ENCODE data around the gene ZBTB4. TPM values are rescaled to one million over a fixed set of nuclear protein-coding genes. Genes with fewer than 3 reads are reported as not detected.

ZBTB4 gene
- total RNA-seq, 1 experiment from 2014 or later = 14.4 TPM

GRCh38 chr17:7426896-7427489 lies 52.4 kb downstream of the ZBTB4 start:
- no peak overlapping the region for H2BK15ac ChIP-seq (ENCODE audit: low read depth, low read length)
- no peak overlapping the region for H2BK5ac ChIP-seq (ENCODE audit: insufficient read length, low read length)
- no peaks in the 10 kb centered on the region for H4K20me1 ChIP-seq (ENCODE audit: control insufficient read depth, insufficient read depth, insufficient read length)
- no peak overlapping the region for H3K27ac ChIP-seq (ENCODE audit: insufficient read length, low read depth, low read length)
- no peak overlapping the region; the same call in 1 of the 2 replicates for H3K14ac ChIP-seq (ENCODE audit: insufficient read depth, low read length)
- H3K4ac ChIP-seq (ENCODE audit: low read depth, low read length) = no peak overlapping the region
- no peak overlapping the region for H3K18ac ChIP-seq (ENCODE audit: insufficient read length, low read depth, low read length)
- no peak overlapping the region for H2BK12ac ChIP-seq (ENCODE audit: insufficient read length, low read depth, low read length)
- no peak overlapping the region for H4K5ac ChIP-seq (ENCODE audit: insufficient read length, low read depth, low read length)
- no peak overlapping the region for H2AFZ ChIP-seq (ENCODE audit: low read length)
- H4K8ac ChIP-seq (replicated peaks; ENCODE audit: insufficient read length, low read depth, low read length) = no peak overlapping the region
- no peaks in the 10 kb centered on the region for H3K79me1 ChIP-seq (ENCODE audit: insufficient read depth, low read depth, low read length, poor library complexity, severe bottlenecking)
- H3K9me3 ChIP-seq (ENCODE audit: control insufficient read depth, low read depth, low read length) = no peaks in the 10 kb centered on the region
- H3K23ac ChIP-seq (ENCODE audit: insufficient read length, low read depth, low read length) = no peak overlapping the region
- no CpG with 5 or more reads among the region's 29 CpGs for WGBS (ENCODE audit: extremely low coverage, insufficient read length, low lambda C conversion rate)
- Mint-ChIP-seq H3K27ac (no peak overlapping the region), H3K4me1 (no peaks in the 10 kb centered on the region), H3K4me3 (no peak overlapping the region), H3K36me3 (ENCODE audit: insufficient read depth in 1 of 3, low read depth in 3 of 3) (no peaks in the 10 kb centered on the region), H3K9me3 (no peaks in the 10 kb centered on the region; a peak in 1 of 5 replicates), H3K27me3 (ENCODE audit: low read depth) (peaks cover 13% of the 10 kb centered on the region)
- no peaks in the 10 kb centered on the region for H3K79me2 ChIP-seq (ENCODE audit: insufficient read depth, low read length)
- no peak overlapping the region for H3K9ac ChIP-seq (ENCODE audit: extremely low read depth, insufficient read length, low read length)
- no peak overlapping the region for H3K56ac ChIP-seq (ENCODE audit: insufficient read length, low read depth, low read length)
- no peak overlapping the region for H2BK120ac ChIP-seq (ENCODE audit: low read depth, low read length, poor library complexity, severe bottlenecking)
- H4K91ac ChIP-seq (ENCODE audit: insufficient read length, low read depth, low read length) = no peak overlapping the region
- no peak for DNase-seq
- TF ChIP-seq, protein P1, sequence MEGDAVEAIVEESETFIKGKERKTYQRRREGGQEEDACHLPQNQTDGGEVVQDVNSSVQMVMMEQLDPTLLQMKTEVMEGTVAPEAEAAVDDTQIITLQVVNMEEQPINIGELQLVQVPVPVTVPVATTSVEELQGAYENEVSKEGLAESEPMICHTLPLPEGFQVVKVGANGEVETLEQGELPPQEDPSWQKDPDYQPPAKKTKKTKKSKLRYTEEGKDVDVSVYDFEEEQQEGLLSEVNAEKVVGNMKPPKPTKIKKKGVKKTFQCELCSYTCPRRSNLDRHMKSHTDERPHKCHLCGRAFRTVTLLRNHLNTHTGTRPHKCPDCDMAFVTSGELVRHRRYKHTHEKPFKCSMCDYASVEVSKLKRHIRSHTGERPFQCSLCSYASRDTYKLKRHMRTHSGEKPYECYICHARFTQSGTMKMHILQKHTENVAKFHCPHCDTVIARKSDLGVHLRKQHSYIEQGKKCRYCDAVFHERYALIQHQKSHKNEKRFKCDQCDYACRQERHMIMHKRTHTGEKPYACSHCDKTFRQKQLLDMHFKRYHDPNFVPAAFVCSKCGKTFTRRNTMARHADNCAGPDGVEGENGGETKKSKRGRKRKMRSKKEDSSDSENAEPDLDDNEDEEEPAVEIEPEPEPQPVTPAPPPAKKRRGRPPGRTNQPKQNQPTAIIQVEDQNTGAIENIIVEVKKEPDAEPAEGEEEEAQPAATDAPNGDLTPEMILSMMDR (conservative IDR thresholded peaks at IDR 0.05) = no peak
- no peaks in the 10 kb centered on the region for H3K4me1 ChIP-seq (ENCODE audit: insufficient read depth, low read length)
- H3K23me2 ChIP-seq (ENCODE audit: insufficient read length, low read depth, low read length, poor library complexity, severe bottlenecking) = no peaks in the 10 kb centered on the region
- no peak overlapping the region for H2BK20ac ChIP-seq (ENCODE audit: low read depth, low read length, poor library complexity, severe bottlenecking)
- no peak overlapping the region for H3T11ph ChIP-seq (ENCODE audit: low read length)
- H2AK5ac ChIP-seq (ENCODE audit: insufficient read length, low read length) = no peak overlapping the region
- H3K27me3 ChIP-seq (ENCODE audit: insufficient read depth, low read length) = no peaks in the 10 kb centered on the region; the same call in 1 of the 2 replicates
- no peak overlapping the region for H3K4me2 ChIP-seq (ENCODE audit: insufficient read depth, insufficient read length, low read length)
